Activated CD4-positive, alpha-beta T cell treated with anti-CD3 and anti-CD28 coated beads, Interleukin-2, amount 10 ng/mL, durations not matched to agents 7 days and 5 days (primary cell): ENCODE results near the gene TNFSF11. TPM values are rescaled to one million over a fixed set of nuclear protein-coding genes. Genes with fewer than 3 reads are reported as not detected.

Source experiments
- CTCF ChIA-PET: fragments of 350-600 bp; sonication (Branson Sonifier 250); formaldehyde crosslinking; loops from one replicate; lab custom pipeline; 2021; ENCODE audit warnings: antibody characterized with exemption; lab: Charles Lee
- POLR2A ChIA-PET: fragments of 350-600 bp; sonication (Branson Sonifier 250); formaldehyde crosslinking; loops from one replicate; lab custom pipeline; 2021; ENCODE audit warnings: antibody characterized with exemption; lab: Charles Lee
- DNase-seq: peaks from one replicate; pipeline ENCODE4 v3.0.0-alpha.2; 2020
- H3K27ac Mint-ChIP-seq: one replicate; pipeline ENCODE4 v1.8.0; 2021; ENCODE audit warnings: mild to moderate bottlenecking, moderate library complexity, mixed read lengths
- H3K27me3 Mint-ChIP-seq: one replicate; pipeline ENCODE4 v1.8.0; 2021; ENCODE audit warnings: mixed read lengths
- H3K36me3 Mint-ChIP-seq: one replicate; pipeline ENCODE4 v1.8.0; 2021; ENCODE audit warnings: low read depth, mixed read lengths
- H3K4me1 Mint-ChIP-seq: one replicate; pipeline ENCODE4 v1.8.0; 2021; ENCODE audit warnings: mixed read lengths
- H3K4me3 Mint-ChIP-seq: one replicate; pipeline ENCODE4 v1.8.0; 2021; ENCODE audit warnings: mild to moderate bottlenecking, moderate library complexity, mixed read lengths
- H3K9me3 Mint-ChIP-seq: one replicate; pipeline ENCODE4 v1.8.0; 2021; ENCODE audit warnings: mixed read lengths
- total RNA-seq, 2 experiments: library from RNA; stranded (reverse); gene quantifications; one replicate each; pipeline ENCODE4 v1.2.3, GENCODE V29; 2021

Gene TNFSF11
- total RNA-seq, 2 experiments from 2014 or later = 0.77 to 0.87 TPM

DNA sequence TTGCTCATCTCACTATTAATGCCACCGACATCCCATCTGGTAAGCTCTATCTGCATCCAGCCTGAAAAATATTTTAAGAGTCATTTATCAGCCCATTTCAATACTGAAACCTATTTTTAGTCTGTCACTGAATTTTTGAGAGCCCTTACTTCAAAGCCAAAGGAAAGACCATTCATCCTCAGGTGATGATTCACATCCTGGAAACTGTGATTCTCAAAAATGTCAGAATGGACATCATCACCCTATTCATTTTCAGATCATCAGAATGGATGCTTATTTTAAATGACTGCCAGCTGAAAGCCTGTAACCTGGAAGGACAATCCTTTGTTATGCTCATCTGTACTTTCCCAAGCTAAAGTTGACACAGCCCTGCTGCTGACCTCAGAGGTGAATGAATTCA lies 27.0 kb downstream of the TNFSF11 start:
- H3K4me3 Mint-ChIP-seq = no peak overlapping the region
- ChIA-PET POLR2A (no interaction called here), CTCF (interaction anchor here (1.3 kb wide), 1 partner anchor 10 kb away, joined by 8 read pairs; no protein-coding TSS in a partner anchor)
- no peak overlapping the region for H3K27ac Mint-ChIP-seq
- no peaks in the 10 kb centered on the region for H3K9me3 Mint-ChIP-seq
- no peaks in the 10 kb centered on the region for H3K27me3 Mint-ChIP-seq
- H3K4me1 Mint-ChIP-seq = peaks cover 5% of the 10 kb centered on the region
- DNase-seq = no peak
- H3K36me3 Mint-ChIP-seq = no peaks in the 10 kb centered on the region

DNA sequence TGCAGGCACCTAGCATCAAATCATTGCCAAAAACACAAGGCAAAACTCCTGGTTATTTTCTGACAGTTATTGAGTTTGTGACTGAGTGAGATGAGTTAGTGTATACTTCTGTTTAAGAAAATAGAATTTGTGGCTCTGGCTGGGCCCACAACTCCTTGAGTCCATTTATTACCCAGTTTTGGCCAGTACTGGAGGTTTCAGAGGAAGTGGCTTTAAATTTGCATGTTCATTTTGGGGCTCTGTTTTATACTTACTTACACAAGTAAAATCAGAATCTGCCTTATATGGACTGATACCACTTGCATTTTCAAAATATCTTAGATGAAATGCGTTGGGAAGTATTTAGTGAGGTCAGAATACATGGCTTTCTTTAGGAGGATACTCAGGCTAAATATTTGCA lies 29.0 kb downstream of the TNFSF11 start:
- DNase-seq = no peak
- Mint-ChIP-seq H3K4me1 (peaks cover 5% of the 10 kb centered on the region), H3K27me3 (no peaks in the 10 kb centered on the region), H3K9me3 (no peaks in the 10 kb centered on the region), H3K27ac (no peak overlapping the region), H3K4me3 (no peak overlapping the region), H3K36me3 (no peaks in the 10 kb centered on the region)
- CTCF ChIA-PET = no interaction called here
- POLR2A ChIA-PET = no interaction called here

DNA sequence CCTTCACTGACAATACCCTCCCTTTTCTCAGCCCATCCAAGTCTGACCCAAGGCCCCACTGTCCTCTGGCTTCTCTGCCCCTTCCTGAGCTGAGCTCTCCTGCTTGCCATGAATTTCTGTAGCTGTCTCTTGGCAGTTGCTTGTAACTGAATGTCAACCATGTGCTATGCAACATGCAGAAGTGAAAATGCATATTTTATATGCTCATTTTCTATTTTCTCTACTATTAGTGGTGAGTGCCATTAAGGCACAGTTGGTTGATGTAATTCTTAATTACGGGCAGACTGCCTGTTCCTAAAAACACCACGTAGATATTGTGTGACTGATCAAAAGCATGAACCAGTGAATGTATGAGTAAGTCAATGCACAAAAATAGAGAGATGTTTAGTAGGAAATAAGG lies 29.6 kb downstream of the TNFSF11 start:
- no peak for DNase-seq
- CTCF ChIA-PET = no interaction called here
- no peak overlapping the region for H3K27ac Mint-ChIP-seq
- POLR2A ChIA-PET = no interaction called here
- no peaks in the 10 kb centered on the region for H3K27me3 Mint-ChIP-seq
- no peak overlapping the region for H3K4me3 Mint-ChIP-seq
- no peaks in the 10 kb centered on the region for H3K9me3 Mint-ChIP-seq
- H3K36me3 Mint-ChIP-seq = no peaks in the 10 kb centered on the region
- peaks cover 5% of the 10 kb centered on the region for H3K4me1 Mint-ChIP-seq

GRCh38 chr13:42607546-42607945 lies 33.6 kb downstream of the TNFSF11 start:
- DNase-seq = no peak
- Mint-ChIP-seq H3K4me3 (no peak overlapping the region), H3K4me1 (no peaks in the 10 kb centered on the region), H3K9me3 (no peaks in the 10 kb centered on the region), H3K27me3 (no peaks in the 10 kb centered on the region), H3K27ac (no peak overlapping the region), H3K36me3 (no peaks in the 10 kb centered on the region)
- CTCF ChIA-PET = no interaction called here
- POLR2A ChIA-PET = no interaction called here

DNA sequence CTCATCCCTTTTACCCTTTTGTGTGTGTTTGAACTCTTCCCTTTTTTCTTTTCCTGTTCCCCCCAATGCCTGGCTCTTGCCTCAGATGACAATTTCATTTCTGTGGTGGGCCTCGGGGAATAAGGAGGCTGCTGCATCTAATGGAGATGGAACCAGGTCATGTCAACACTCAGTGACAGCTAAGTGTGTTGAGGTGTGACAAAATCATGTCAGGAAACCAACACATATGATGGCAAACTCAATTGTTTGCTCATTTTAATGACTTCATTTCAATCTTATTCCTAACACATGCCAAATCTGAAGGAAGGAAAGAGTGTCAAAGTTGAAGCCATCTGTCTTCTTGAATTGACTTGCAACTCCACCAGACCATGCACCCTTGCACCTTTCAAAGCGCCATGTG lies 36.7 kb downstream of the TNFSF11 start:
- Mint-ChIP-seq H3K9me3 (no peaks in the 10 kb centered on the region), H3K4me3 (no peak overlapping the region), H3K27ac (no peak overlapping the region), H3K27me3 (no peaks in the 10 kb centered on the region), H3K4me1 (no peaks in the 10 kb centered on the region), H3K36me3 (no peaks in the 10 kb centered on the region)
- POLR2A ChIA-PET = no interaction called here
- DNase-seq = no peak
- CTCF ChIA-PET = interaction anchor here (1.6 kb wide), 1 partner anchor 10 kb away, joined by 8 read pairs; no protein-coding TSS in a partner anchor

- no peaks in the 10 kb centered on the region for H3K4me1 Mint-ChIP-seq
- no peak overlapping the region for H3K27ac Mint-ChIP-seq
- DNase-seq = no peak
- ChIA-PET POLR2A (no interaction called here), CTCF (interaction anchor here (1.6 kb wide), 1 partner anchor 10 kb away, joined by 8 read pairs; no protein-coding TSS in a partner anchor)
- no peak overlapping the region for H3K4me3 Mint-ChIP-seq
- no peaks in the 10 kb centered on the region for H3K36me3 Mint-ChIP-seq
- no peaks in the 10 kb centered on the region for H3K9me3 Mint-ChIP-seq
- H3K27me3 Mint-ChIP-seq = no peaks in the 10 kb centered on the region
Measured at GRCh38 chr13:42611086-42611779, 37.3 kb downstream of the TNFSF11 start.

- no peaks in the 10 kb centered on the region for H3K9me3 Mint-ChIP-seq
- CTCF ChIA-PET = interaction anchor here (1.1 kb wide), 1 partner anchor 17 kb away, joined by 3 read pairs; no protein-coding TSS in a partner anchor
- no peak overlapping the region for H3K27ac Mint-ChIP-seq
- H3K36me3 Mint-ChIP-seq = no peaks in the 10 kb centered on the region
- H3K27me3 Mint-ChIP-seq = no peaks in the 10 kb centered on the region
- no peaks in the 10 kb centered on the region for H3K4me1 Mint-ChIP-seq
- POLR2A ChIA-PET = no interaction called here
- DNase-seq = no peak
- no peak overlapping the region for H3K4me3 Mint-ChIP-seq
Measured at GRCh38 chr13:42612021-42612765, 38.2 kb downstream of the TNFSF11 start.

- Mint-ChIP-seq H3K36me3 (no peaks in the 10 kb centered on the region), H3K4me3 (no peak overlapping the region), H3K4me1 (no peaks in the 10 kb centered on the region), H3K27ac (no peak overlapping the region), H3K9me3 (no peaks in the 10 kb centered on the region), H3K27me3 (peaks cover 2% of the 10 kb centered on the region)
- POLR2A ChIA-PET = no interaction called here
- no peak for DNase-seq
- CTCF ChIA-PET = no interaction called here
Measured at GRCh38 chr13:42614436-42615035, 40.6 kb downstream of the TNFSF11 start.

DNA sequence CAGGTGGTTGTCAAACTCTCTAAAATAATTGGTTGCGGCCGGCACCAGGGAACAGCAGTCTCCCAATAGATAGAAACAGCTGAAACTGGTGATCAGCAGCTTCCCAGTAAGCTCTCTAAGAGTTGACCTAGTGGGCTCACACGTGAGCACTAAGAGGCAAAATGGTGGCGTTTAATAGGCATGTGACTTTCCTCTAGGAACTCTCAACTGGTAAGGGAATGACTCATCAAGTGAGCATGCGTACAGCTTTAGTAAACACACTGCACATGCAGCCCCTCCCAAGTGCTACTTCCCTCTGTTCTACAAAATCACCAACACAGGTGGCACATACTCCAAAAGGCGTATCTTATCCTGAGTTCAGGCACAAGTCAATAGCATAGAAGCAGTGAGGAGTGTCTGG lies 41.7 kb downstream of the TNFSF11 start:
- H3K4me1 Mint-ChIP-seq = no peaks in the 10 kb centered on the region
- no peak overlapping the region for H3K27ac Mint-ChIP-seq
- no peaks in the 10 kb centered on the region for H3K9me3 Mint-ChIP-seq
- no peak overlapping the region for H3K4me3 Mint-ChIP-seq
- H3K36me3 Mint-ChIP-seq = no peaks in the 10 kb centered on the region
- DNase-seq = no peak
- POLR2A ChIA-PET = interaction anchor here (0.6 kb wide), 1 partner anchor 226 kb away, joined by 3 read pairs; no protein-coding TSS in a partner anchor
- H3K27me3 Mint-ChIP-seq = peaks cover 2% of the 10 kb centered on the region
- CTCF ChIA-PET = no interaction called here

GRCh38 chr13:42617221-42617620 lies 43.3 kb downstream of the TNFSF11 start:
- H3K27me3 Mint-ChIP-seq = peaks cover 2% of the 10 kb centered on the region
- H3K36me3 Mint-ChIP-seq = no peaks in the 10 kb centered on the region
- ChIA-PET POLR2A (no interaction called here), CTCF (interaction anchor here (0.6 kb wide), 1 partner anchor 227 kb away, joined by 3 read pairs; no protein-coding TSS in a partner anchor)
- no peaks in the 10 kb centered on the region for H3K4me1 Mint-ChIP-seq
- H3K27ac Mint-ChIP-seq = no peak overlapping the region
- no peak for DNase-seq
- H3K4me3 Mint-ChIP-seq = no peak overlapping the region
- H3K9me3 Mint-ChIP-seq = no peaks in the 10 kb centered on the region

GRCh38 chr13:42623916-42624315 lies 50.0 kb downstream of the TNFSF11 start:
- DNase-seq = no peak
- no peaks in the 10 kb centered on the region for H3K36me3 Mint-ChIP-seq
- H3K4me3 Mint-ChIP-seq = no peak overlapping the region
- CTCF ChIA-PET = no interaction called here
- POLR2A ChIA-PET = no interaction called here
- H3K4me1 Mint-ChIP-seq = no peaks in the 10 kb centered on the region
- H3K27ac Mint-ChIP-seq = no peak overlapping the region
- no peaks in the 10 kb centered on the region for H3K9me3 Mint-ChIP-seq
- H3K27me3 Mint-ChIP-seq = peaks cover 5% of the 10 kb centered on the region

GRCh38 chr13:42625611-42626010 lies 51.7 kb downstream of the TNFSF11 start:
- CTCF ChIA-PET = no interaction called here
- no peak for DNase-seq
- peaks cover 3% of the 10 kb centered on the region for H3K27me3 Mint-ChIP-seq
- POLR2A ChIA-PET = no interaction called here
- H3K4me1 Mint-ChIP-seq = no peaks in the 10 kb centered on the region
- no peaks in the 10 kb centered on the region for H3K9me3 Mint-ChIP-seq
- no peak overlapping the region for H3K27ac Mint-ChIP-seq
- H3K36me3 Mint-ChIP-seq = no peaks in the 10 kb centered on the region
- no peak overlapping the region for H3K4me3 Mint-ChIP-seq
